ENCODE measurements around the gene MROH2A.

The MROH2A gene

GRCh38 chr2:233814056-233814835 lies 36.1 kb downstream of the MROH2A start:
- DNase-seq (ENCODE audit: low read depth) = no peak
- TF ChIP-seq CTCF (IDR thresholded peaks at IDR 0.05; ENCODE audit: insufficient read depth, low read depth, low read length, missing control alignments) = no peak
- H3K4me3 ChIP-seq (ENCODE audit: low read depth, low read length) = no peak overlapping the region

GRCh38 chr2:233815861-233816260 lies 37.7 kb downstream of the MROH2A start:
- TF ChIP-seq CTCF (IDR thresholded peaks at IDR 0.05; ENCODE audit: insufficient read depth, low read depth, low read length, missing control alignments) = no peak
- no peak for DNase-seq (ENCODE audit: low read depth)
- H3K4me3 ChIP-seq (ENCODE audit: low read depth, low read length) = no peak overlapping the region

- DNase-seq (ENCODE audit: low read depth) = no peak
- TF ChIP-seq CTCF (IDR thresholded peaks at IDR 0.05; ENCODE audit: insufficient read depth, low read depth, low read length, missing control alignments) = no peak
Observed at GRCh38 chr2:233816334-233816733, 38.2 kb downstream of the MROH2A start.

GRCh38 chr2:233816771-233817170 lies 38.6 kb downstream of the MROH2A start:
- TF ChIP-seq CTCF (IDR thresholded peaks at IDR 0.05; ENCODE audit: insufficient read depth, low read depth, low read length, missing control alignments) = no peak
- no peak for DNase-seq (ENCODE audit: low read depth)
- H3K4me3 ChIP-seq (ENCODE audit: low read depth, low read length) = no peak overlapping the region

More at GRCh38 chr2:233816334-233816733, 38.2 kb downstream of the MROH2A start:
- no peak overlapping the region for H3K4me3 ChIP-seq (ENCODE audit: low read depth, low read length)

GRCh38 chr2:233817361-233817911 lies 39.3 kb downstream of the MROH2A start:
- TF ChIP-seq CTCF (IDR thresholded peaks at IDR 0.05; ENCODE audit: insufficient read depth, low read depth, low read length, missing control alignments) = no peak
- H3K4me3 ChIP-seq (ENCODE audit: low read depth, low read length) = no peak overlapping the region
- no peak for DNase-seq (ENCODE audit: low read depth)

GRCh38 chr2:233817995-233818638 lies 40.0 kb downstream of the MROH2A start:
- no peak for TF ChIP-seq CTCF (IDR thresholded peaks at IDR 0.05; ENCODE audit: insufficient read depth, low read depth, low read length, missing control alignments)
- no peak for DNase-seq (ENCODE audit: low read depth)
- no peak overlapping the region for H3K4me3 ChIP-seq (ENCODE audit: low read depth, low read length)
